ENCODE measurements around the gene EPB41L4A. TPM values are rescaled to one million over a fixed set of nuclear protein-coding genes. Genes with fewer than 3 reads are reported as not detected.
"Not testable (repeated sequence)": the region's sequence is repeated elsewhere in the genome, so short reads cannot be mapped to it uniquely, and the experiment has no call there.

Gene EPB41L4A
- total RNA-seq, 8 experiments from 2014 or later, result 0.70 to 17.5 (median 11.1) TPM

DNA sequence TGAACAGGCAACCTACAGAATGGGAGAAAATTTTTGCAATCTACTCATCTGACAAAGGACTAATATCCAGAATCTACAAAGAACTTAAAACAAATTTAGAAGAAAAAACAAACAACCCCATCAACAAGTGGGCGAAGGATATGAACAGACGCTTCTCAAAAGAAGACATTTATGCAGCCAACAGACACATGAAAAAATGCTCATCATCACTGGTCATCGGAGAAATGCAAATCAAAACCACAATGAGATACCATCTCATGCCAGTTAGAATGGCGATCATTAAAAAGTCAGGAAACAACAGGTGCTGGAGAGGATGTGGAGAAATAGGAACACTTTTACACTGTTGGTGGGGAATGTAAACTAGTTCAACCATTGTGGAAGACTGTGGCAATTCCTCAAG, 23.8 kb downstream of the EPB41L4A start:
- H3K4me3 ChIP-seq; H3K4me1 ChIP-seq (replicated peaks in 1 of 2); H3K27ac ChIP-seq; ATAC-seq (replicated peaks in 6 of 8): not testable (repeated sequence)
- in situ Hi-C loops (cut with MboI; ENCODE audit: low pct_unique_long_range_greater_than_20kb in 2 of 9, low sequenced_read_pairs in 9 of 9, unreplicated experiment in 9 of 9), result loop anchor here in 1 of 9 experiments (25.0 kb wide), 1 partner anchor 108 kb away; no protein-coding TSS in a partner anchor
- WGBS, 10 experiments, result 60 to 100% (median 75%) methylated on average over 1 to 2 of the region's 4 CpGs; no CpG with 5 or more reads in 7 of the 10 experiments

DNA sequence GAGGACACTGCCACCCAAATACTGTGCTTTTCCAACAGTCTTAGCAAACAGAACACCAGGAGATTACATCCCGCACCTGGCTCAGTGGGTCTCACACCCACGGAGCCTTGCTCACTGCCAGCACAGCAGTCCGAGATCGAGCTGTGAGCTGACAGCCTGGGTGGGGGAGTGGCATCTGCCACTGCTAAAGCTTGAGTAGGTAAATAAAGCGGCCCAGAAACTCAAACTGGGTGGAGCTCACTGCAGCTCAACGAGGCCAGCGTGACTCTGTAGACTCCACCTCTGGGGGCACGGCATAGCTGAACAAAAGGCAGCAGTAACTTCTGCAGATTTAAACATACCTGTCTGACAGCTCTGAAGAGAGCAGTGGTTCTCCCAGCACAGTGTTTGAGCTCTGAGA, 28.8 kb downstream of the EPB41L4A start:
- 60 to 80% (median 63%) methylated on average over 1 to 6 of the region's 8 CpGs; no CpG with 5 or more reads in 7 of the 10 experiments for WGBS, 10 experiments
- in situ Hi-C loops (cut with MboI; ENCODE audit: low pct_unique_long_range_greater_than_20kb in 2 of 9, low sequenced_read_pairs in 9 of 9, unreplicated experiment in 9 of 9), result loop anchor here in 1 of 9 experiments (25.0 kb wide), 1 partner anchor 103 kb away; no protein-coding TSS in a partner anchor
- Histone ChIP-seq H3K27ac (no peak overlapping the region), H3K4me3 (no peak overlapping the region), H3K4me1 (replicated peaks in 1 of 2) (peaks cover 13 to 28% of the 10 kb centered on the region in 2 donors)
- ATAC-seq (replicated peaks in 6 of 8), result peak in 1 of 8 experiments; percentile 43

DNA sequence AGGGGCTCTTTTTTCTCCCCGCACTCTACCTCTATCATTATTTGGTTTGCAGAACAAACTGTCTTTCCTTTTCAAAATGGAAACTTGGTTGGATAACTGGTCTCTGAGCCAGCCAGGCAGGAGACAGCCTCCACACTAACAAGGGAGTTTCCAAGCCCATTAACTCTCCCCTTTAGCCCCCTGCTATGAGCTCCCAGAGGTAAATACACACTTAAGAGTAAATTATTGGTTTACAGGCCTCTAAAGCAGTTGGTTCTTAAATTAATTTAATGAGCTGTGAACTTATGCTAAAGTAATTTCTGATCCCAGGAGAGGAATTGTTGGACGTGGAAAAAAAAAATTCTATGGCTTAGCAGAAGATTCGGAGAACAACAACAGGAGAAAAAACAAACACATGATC, 30.3 kb downstream of the EPB41L4A start:
- in situ Hi-C loops (cut with MboI; ENCODE audit: low pct_unique_long_range_greater_than_20kb in 2 of 9, low sequenced_read_pairs in 9 of 9, unreplicated experiment in 9 of 9), result loop anchor here in 1 of 9 experiments (25.0 kb wide), 1 partner anchor 101 kb away; no protein-coding TSS in a partner anchor
- Histone ChIP-seq H3K27ac (no peak overlapping the region), H3K4me1 (replicated peaks in 1 of 2) (peaks cover 13 to 28% of the 10 kb centered on the region in 2 donors), H3K4me3 (no peak overlapping the region)
- WGBS, 10 experiments, result 6 to 90% (median 62%) methylated on average over 2 to 3 of the region's 3 CpGs; no CpG with 5 or more reads in 1 of the 10 experiments
- no peak for ATAC-seq (replicated peaks in 6 of 8)

- in situ Hi-C loops (cut with MboI; ENCODE audit: low pct_unique_long_range_greater_than_20kb in 2 of 9, low sequenced_read_pairs in 9 of 9, unreplicated experiment in 9 of 9), result loop anchor here in 1 of 9 experiments (25.0 kb wide), 1 partner anchor 101 kb away; no protein-coding TSS in a partner anchor
- Histone ChIP-seq H3K4me3 (no peak overlapping the region), H3K4me1 (replicated peaks in 1 of 2) (peaks cover 13 to 28% of the 10 kb centered on the region in 2 donors), H3K27ac (no peak overlapping the region)
- WGBS, 10 experiments, result 38 to 92% (median 75%) methylated on average over 1 to 4 of the region's 4 CpGs; no CpG with 5 or more reads in 1 of the 10 experiments
- ATAC-seq (replicated peaks in 6 of 8), result no peak
Observed at GRCh38 chr5:112388074-112388473, 31.0 kb downstream of the EPB41L4A start.

DNA sequence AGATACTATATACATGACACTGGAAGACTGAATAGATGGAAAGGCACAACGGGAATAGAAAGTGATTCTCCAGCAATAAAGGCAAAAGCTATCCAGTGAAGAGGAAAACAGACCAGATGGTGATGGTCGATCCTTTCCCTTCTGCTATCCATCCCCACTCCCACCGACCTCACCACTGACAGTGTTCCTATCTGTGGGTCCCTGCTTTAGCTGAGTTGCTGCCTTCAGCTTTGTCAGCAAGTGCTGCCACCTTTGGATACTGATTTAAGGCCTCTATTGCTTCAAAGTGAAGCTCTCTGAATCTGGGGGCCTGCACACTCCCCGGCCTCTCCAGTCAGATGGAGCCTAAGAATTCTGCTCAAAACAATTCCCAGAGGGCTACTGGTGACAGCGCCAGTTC, 32.3 kb downstream of the EPB41L4A start:
- in situ Hi-C loops (cut with MboI; ENCODE audit: low pct_unique_long_range_greater_than_20kb in 2 of 9, low sequenced_read_pairs in 9 of 9, unreplicated experiment in 9 of 9), result loop anchor here in 1 of 9 experiments (25.0 kb wide), 1 partner anchor 99 kb away; no protein-coding TSS in a partner anchor
- peaks cover 13 to 28% of the 10 kb centered on the region in 2 donors for H3K4me1 ChIP-seq (replicated peaks in 1 of 2)
- H3K4me3 ChIP-seq, result no peak overlapping the region
- WGBS, 10 experiments, result 0 to 77% (median 63%) methylated on average over 1 to 3 of the region's 5 CpGs; no CpG with 5 or more reads in 3 of the 10 experiments
- peak overlapping the region; percentile 25 to 52 for H3K27ac ChIP-seq
- peak in 5 of 8 experiments; percentile 69 to 88 (median 81) for ATAC-seq (replicated peaks in 6 of 8)

DNA sequence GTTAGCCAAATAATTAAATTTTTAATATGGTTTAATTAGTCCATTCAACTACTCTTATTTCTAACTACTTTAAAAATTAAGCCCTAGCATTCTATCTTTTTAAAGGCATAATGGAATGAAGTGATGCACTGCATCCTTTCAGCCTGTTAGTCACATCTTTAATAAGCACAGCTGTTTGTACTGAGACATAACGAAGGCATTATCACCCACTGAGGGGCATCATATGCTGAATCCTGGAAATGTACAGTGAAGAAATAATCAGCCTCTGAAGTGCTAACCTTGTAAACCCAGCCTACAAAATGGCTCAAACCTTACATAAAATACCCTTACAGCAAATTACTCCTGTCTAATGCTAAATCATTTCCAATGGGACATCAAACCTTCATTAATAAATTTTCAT, 33.1 kb downstream of the EPB41L4A start:
- no peak for ATAC-seq (replicated peaks in 6 of 8)
- Histone ChIP-seq H3K27ac (no peak overlapping the region), H3K4me1 (replicated peaks in 1 of 2) (peaks cover 13 to 28% of the 10 kb centered on the region in 2 donors), H3K4me3 (no peak overlapping the region)
- WGBS, 10 experiments, result 0 to 100% (median 40%) methylated on average over 1 of the region's 1 CpG; no CpG with 5 or more reads in 2 of the 10 experiments
- in situ Hi-C loops (cut with MboI; ENCODE audit: low pct_unique_long_range_greater_than_20kb in 2 of 9, low sequenced_read_pairs in 9 of 9, unreplicated experiment in 9 of 9), result loop anchor here in 1 of 9 experiments (25.0 kb wide), 1 partner anchor 99 kb away; no protein-coding TSS in a partner anchor

DNA sequence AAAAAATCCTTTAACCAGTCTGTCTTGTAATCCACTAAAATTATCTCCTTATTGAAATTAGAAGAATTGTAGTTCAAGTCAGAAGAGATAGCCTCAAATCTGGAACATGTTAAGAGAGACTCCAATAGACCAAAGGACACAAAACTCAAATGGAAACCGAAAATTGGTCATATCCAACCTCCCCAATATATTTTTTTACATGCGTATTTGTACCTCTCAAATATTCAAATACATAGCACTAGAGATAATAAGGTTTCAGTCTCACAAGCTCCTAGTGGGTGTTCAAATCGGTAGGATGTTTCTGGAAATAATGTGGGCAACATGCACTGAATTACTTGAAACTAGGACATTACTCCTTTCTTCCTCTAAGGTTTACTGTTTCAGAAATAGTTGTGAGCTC, 33.5 kb downstream of the EPB41L4A start:
- H3K27ac ChIP-seq, result no peak overlapping the region
- H3K4me3 ChIP-seq, result no peak overlapping the region
- in situ Hi-C loops (cut with MboI; ENCODE audit: low pct_unique_long_range_greater_than_20kb in 2 of 9, low sequenced_read_pairs in 9 of 9, unreplicated experiment in 9 of 9), result loop anchor here in 1 of 9 experiments (25.0 kb wide), 1 partner anchor 98 kb away; no protein-coding TSS in a partner anchor
- 25 to 100% (median 90%) methylated on average over 1 to 3 of the region's 3 CpGs for WGBS, 10 experiments
- no peak for ATAC-seq (replicated peaks in 6 of 8)
- peaks cover 13 to 28% of the 10 kb centered on the region in 2 donors for H3K4me1 ChIP-seq (replicated peaks in 1 of 2)

GRCh38 chr5:112384523-112384922, 34.6 kb downstream of the EPB41L4A start:
- in situ Hi-C loops (cut with MboI; ENCODE audit: low pct_unique_long_range_greater_than_20kb in 2 of 9, low sequenced_read_pairs in 9 of 9, unreplicated experiment in 9 of 9), result loop anchor here in 1 of 9 experiments (25.0 kb wide), 1 partner anchor 97 kb away; no protein-coding TSS in a partner anchor
- WGBS, 10 experiments, result 7 to 100% (median 92%) methylated on average over 1 to 3 of the region's 3 CpGs; no CpG with 5 or more reads in 1 of the 10 experiments
- ATAC-seq (replicated peaks in 6 of 8), result no peak
- Histone ChIP-seq H3K4me3 (no peak overlapping the region), H3K27ac (no peak overlapping the region), H3K4me1 (replicated peaks in 1 of 2) (peaks cover 15 to 28% of the 10 kb centered on the region in 2 donors)

DNA sequence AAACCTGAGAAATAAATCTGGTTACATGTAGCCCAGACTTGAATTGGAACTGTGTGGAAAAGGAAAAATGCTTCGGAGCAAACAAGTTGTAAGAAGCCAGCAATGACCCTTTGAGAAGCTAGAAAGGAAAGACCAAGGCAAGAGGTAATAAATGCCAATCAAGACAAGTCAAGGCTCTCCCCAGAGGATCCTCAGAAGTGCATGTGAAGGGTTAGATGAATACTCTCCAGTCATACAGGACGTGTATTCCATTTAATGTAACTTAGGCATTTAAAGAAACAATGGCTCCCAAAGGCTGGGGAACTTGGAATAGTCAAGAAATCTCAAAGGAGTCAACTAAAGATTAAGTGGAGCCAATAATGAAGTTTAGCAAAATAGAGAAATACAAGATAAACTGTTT, 36.2 kb downstream of the EPB41L4A start:
- Histone ChIP-seq H3K27ac (no peak overlapping the region), H3K4me3 (no peak overlapping the region), H3K4me1 (replicated peaks in 1 of 2) (peaks cover 11 to 18% of the 10 kb centered on the region in 2 donors)
- no peak for ATAC-seq (replicated peaks in 6 of 8)
- 0 to 90% (median 42%) methylated on average over 2 of the region's 2 CpGs; no CpG with 5 or more reads in 1 of the 10 experiments for WGBS, 10 experiments
- in situ Hi-C loops (cut with MboI; ENCODE audit: low pct_unique_long_range_greater_than_20kb in 2 of 9, low sequenced_read_pairs in 9 of 9, unreplicated experiment in 9 of 9), result loop anchor here in 1 of 9 experiments (25.0 kb wide), 1 partner anchor 96 kb away; no protein-coding TSS in a partner anchor

DNA sequence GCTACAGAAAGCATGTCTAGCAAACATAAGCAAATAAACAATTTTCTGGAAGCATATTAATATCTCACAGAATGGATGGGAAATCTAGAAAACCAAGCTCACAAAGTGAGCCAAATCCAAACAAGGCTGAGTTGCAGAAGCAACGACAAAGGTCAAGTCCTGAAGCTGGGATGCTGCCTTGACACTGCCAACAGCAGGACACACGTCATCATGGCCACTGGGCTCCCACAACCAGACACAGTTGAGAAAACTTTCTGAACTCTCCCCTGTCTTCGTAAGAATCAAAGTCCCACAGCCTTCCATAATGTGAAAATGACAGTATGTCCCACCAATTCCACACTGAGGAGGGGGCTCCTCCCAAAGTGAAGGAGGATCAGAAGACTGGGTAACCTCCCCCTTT, 37.6 kb downstream of the EPB41L4A start:
- no peak overlapping the region for H3K27ac ChIP-seq
- in situ Hi-C loops (cut with MboI; ENCODE audit: low pct_unique_long_range_greater_than_20kb in 2 of 9, low sequenced_read_pairs in 9 of 9, unreplicated experiment in 9 of 9), result loop anchor here in 1 of 9 experiments (25.0 kb wide), 1 partner anchor 94 kb away; no protein-coding TSS in a partner anchor
- WGBS, 10 experiments, result 8 to 100% (median 91%) methylated on average over 1 to 3 of the region's 3 CpGs; no CpG with 5 or more reads in 2 of the 10 experiments
- ATAC-seq (replicated peaks in 6 of 8), result no peak
- peaks cover 5 to 10% of the 10 kb centered on the region in 2 donors for H3K4me1 ChIP-seq (replicated peaks in 1 of 2)
- H3K4me3 ChIP-seq, result no peak overlapping the region

DNA sequence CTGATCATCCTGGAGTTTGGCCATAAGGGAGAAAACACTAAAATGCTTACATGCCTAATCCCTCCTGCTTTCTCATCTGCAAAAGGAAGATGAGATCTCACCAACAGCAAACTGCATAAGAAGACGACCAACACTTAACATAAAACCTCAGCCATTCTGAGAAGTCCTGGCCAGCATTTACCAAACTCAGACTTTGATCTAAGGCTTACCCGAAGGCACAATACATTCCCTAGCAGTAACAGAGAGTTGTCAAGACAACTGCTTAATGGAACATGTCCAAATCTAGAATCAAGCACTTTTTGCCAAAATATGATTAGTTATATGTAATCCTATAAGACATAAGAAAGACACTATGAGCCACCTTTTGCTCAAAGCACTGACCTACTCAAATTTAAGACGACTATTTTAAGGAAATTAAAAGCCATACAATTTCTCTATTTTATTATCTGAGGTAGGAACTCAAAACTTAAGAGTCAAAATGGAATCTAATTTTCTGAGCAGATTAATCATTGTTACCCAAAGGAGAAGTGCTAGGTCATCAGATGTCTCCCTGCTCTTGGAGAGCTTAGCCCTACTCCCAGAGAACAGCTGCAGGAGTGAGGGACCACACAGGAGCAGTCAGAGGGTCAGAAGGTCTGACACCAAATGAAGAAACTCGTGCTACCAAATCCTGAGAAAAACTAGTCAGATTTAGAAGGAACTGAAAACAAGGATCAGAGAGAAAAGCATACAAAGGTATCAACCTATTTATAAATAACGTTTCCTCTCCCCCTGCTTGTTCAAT, 39.3 kb downstream of the EPB41L4A start:
- Histone ChIP-seq H3K27ac (no peak overlapping the region), H3K4me1 (replicated peaks in 1 of 2) (peaks cover 0 to 5% of the 10 kb centered on the region in 2 donors), H3K4me3 (no peak overlapping the region)
- in situ Hi-C loops (cut with MboI; ENCODE audit: low pct_unique_long_range_greater_than_20kb in 2 of 9, low sequenced_read_pairs in 9 of 9, unreplicated experiment in 9 of 9), result loop anchor here in 1 of 9 experiments (25.0 kb wide), 1 partner anchor 92 kb away; no protein-coding TSS in a partner anchor
- ATAC-seq (replicated peaks in 6 of 8), result peak in 2 of 8 experiments; percentile 47 to 50
- WGBS, 10 experiments, result 0 to 73% (median 18%) methylated on average over 1 to 5 of the region's 5 CpGs; no CpG with 5 or more reads in 1 of the 10 experiments

DNA sequence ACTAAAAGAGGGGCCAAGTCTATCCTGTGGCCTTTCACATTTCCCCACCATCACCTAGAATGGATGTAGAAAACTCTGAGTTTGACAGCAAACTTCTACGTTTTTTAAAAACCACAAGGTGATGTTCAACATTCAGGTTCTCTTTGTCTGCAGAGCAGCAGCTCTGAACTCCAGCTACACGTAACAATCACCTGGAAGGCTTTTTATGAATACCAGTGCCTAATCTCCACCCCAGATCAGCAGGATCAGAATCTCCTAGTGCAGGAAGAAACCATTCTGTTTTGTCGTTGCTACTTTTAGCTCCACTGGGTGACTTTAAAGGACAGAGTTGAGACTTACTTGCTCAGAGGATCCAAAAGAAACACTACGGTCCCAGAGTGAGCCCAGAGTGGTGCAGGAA, 44.3 kb downstream of the EPB41L4A start:
- Histone ChIP-seq H3K4me3 (no peak overlapping the region), H3K27ac (no peak overlapping the region), H3K4me1 (replicated peaks in 1 of 2) (peaks cover 0 to 5% of the 10 kb centered on the region in 2 donors)
- WGBS, 10 experiments, result 0 to 88% (median 70%) methylated on average over 1 to 4 of the region's 4 CpGs; no CpG with 5 or more reads in 2 of the 10 experiments
- in situ Hi-C loops (cut with MboI; ENCODE audit: low pct_unique_long_range_greater_than_20kb in 2 of 9, low sequenced_read_pairs in 9 of 9, unreplicated experiment in 9 of 9), result loop anchor here in 1 of 9 experiments (25.0 kb wide), 1 partner anchor 88 kb away; no protein-coding TSS in a partner anchor
- no peak for ATAC-seq (replicated peaks in 6 of 8)

GRCh38 chr5:112374356-112374755, 44.7 kb downstream of the EPB41L4A start:
- H3K4me1 ChIP-seq (replicated peaks in 1 of 2), result peaks cover 0 to 2% of the 10 kb centered on the region in 2 donors
- WGBS, 10 experiments, result 36 to 97% (median 86%) methylated on average over 3 to 5 of the region's 5 CpGs
- H3K4me3 ChIP-seq, result no peak overlapping the region
- no peak overlapping the region for H3K27ac ChIP-seq
- in situ Hi-C loops (cut with MboI; ENCODE audit: low pct_unique_long_range_greater_than_20kb in 2 of 9, low sequenced_read_pairs in 9 of 9, unreplicated experiment in 9 of 9), result no loop called here
- ATAC-seq (replicated peaks in 6 of 8), result no peak

All from motor neuron (in vitro differentiated cells).